K562 (cell line): ENCODE data around the gene SLC13A3. TPM values are rescaled to one million over a fixed set of nuclear protein-coding genes. Genes with fewer than 3 reads are reported as not detected.
A peak's percentile ranks its signal among the peaks of the same experiment; 100 is the strongest.

Source experiments
- ATF4 ChIP-seq: fragments of 450-650 bp; formaldehyde crosslinking; IDR thresholded peaks from 2 replicates; pipeline ENCODE4 v1.4.0; 2022; ENCODE audit warnings: mild to moderate bottlenecking, moderate library complexity
- BRCA1 ChIP-seq, 2 experiments: fragments of 450-650 bp in 1 of 2; sonication (generic) in 1 of 2; formaldehyde crosslinking in 1 of 2; IDR thresholded peaks; 2 replicates each; pipeline versions ENCODE4 v1.5.0 to v1.6.1; 2017 to 2020; ENCODE audit warnings: mild to moderate bottlenecking in 1 of 2, missing genetic modification reagents in 1 of 2
- CCNT2 ChIP-seq: IDR thresholded peaks from 2 replicates; pipeline ENCODE4 v1.6.1; 2011; ENCODE audit warnings: borderline replicate concordance, low read depth, mild to moderate bottlenecking, moderate library complexity, mixed read lengths, low read length; ENCODE audit not compliant: insufficient read length; ENCODE audit errors: extremely low read depth
- CHD1 ChIP-seq: fragments of 200-600 bp; sonication (generic); IDR thresholded peaks from one replicate; pipeline ENCODE4 v1.6.1; 2012; ENCODE audit warnings: mild to moderate bottlenecking, moderate library complexity, low read length, inconsistent platforms
- FOS ChIP-seq: IDR thresholded peaks from 3 replicates; pipeline ENCODE4 v1.6.1; 2011; ENCODE audit not compliant: insufficient read length; ENCODE audit errors: extremely low read depth
- GTF2E2 ChIP-seq: fragments of 200-800 bp; sonication (Bioruptor generic); IDR thresholded peaks from 2 replicates; pipeline ENCODE4 v1.6.1; 2016; ENCODE audit warnings: missing genetic modification characterization, missing compliant biosample characterization
- JUND ChIP-seq, 2 experiments: IDR thresholded peaks; 2 replicates in 1 of 2; 3 replicates in 1 of 2; pipeline ENCODE4 v1.6.1; 2011; ENCODE audit warnings: borderline replicate concordance in 2 of 2, low read depth in 2 of 2, low read length in 2 of 2, improper control_type of control experiment in 1 of 2, missing biosample characterization in 1 of 2, missing genetic modification characterization in 1 of 2, missing genetic modification reagents in 1 of 2
- MAFK ChIP-seq: IDR thresholded peaks from 2 replicates; pipeline ENCODE4 v1.6.1; 2011; ENCODE audit warnings: low read length, improper control_type of control experiment
- MEIS2 ChIP-seq: fragments of 450-650 bp; IDR thresholded peaks from 2 replicates; pipeline ENCODE4 v1.6.1; 2014; ENCODE audit warnings: mild to moderate bottlenecking; ENCODE audit not compliant: partially characterized antibody
- MTA3 ChIP-seq: fragments of 450-650 bp; formaldehyde crosslinking; IDR thresholded peaks from 2 replicates; pipeline ENCODE4 v1.6.1; 2017; ENCODE audit warnings: mild to moderate bottlenecking, borderline replicate concordance
- NFYB ChIP-seq: IDR thresholded peaks from 2 replicates; pipeline ENCODE4 v1.6.1; 2011; ENCODE audit warnings: mild to moderate bottlenecking, moderate library complexity; ENCODE audit not compliant: insufficient read length; ENCODE audit errors: extremely low read depth
- PBX2 ChIP-seq, 2 experiments: IDR thresholded peaks in 1 of 2; conservative IDR thresholded peaks in 1 of 2; 2 replicates each; pipeline ENCODE4 v1.6.1; 2016; ENCODE audit warnings: low read depth in 2 of 2, mild to moderate bottlenecking in 1 of 2, missing compliant biosample characterization in 1 of 2, missing genetic modification characterization in 1 of 2, moderate library complexity in 1 of 2
- POLR2G ChIP-seq: fragments of 200-400 bp; formaldehyde crosslinking; IDR thresholded peaks from 2 replicates; pipeline ENCODE4 v1.6.1; 2017; ENCODE audit warnings: low read depth, mild to moderate bottlenecking, antibody characterized with exemption, low read length, moderate library complexity
- POLR2H ChIP-seq: IDR thresholded peaks from 2 replicates; pipeline ENCODE4 v1.6.1; 2016; ENCODE audit warnings: missing genetic modification characterization, low read depth, mild to moderate bottlenecking, control low read depth, missing compliant biosample characterization, moderate library complexity
- POLR3G ChIP-seq: IDR thresholded peaks from 2 replicates; pipeline ENCODE4 v1.6.1; 2011; ENCODE audit not compliant: insufficient read length, insufficient replicate concordance; ENCODE audit errors: extremely low read depth
- SMAD3 ChIP-seq: fragments of 450-650 bp; formaldehyde crosslinking; conservative IDR thresholded peaks from 2 replicates; pipeline ENCODE4 v1.4.0; 2020; ENCODE audit warnings: mild to moderate bottlenecking
- TAF15 ChIP-seq: fragments of 200-400 bp; formaldehyde crosslinking; IDR thresholded peaks from 2 replicates; pipeline ENCODE4 v1.6.1; 2017; ENCODE audit warnings: mild to moderate bottlenecking, low read depth, low read length, moderate library complexity
- TOE1 ChIP-seq, 2 experiments: fragments of 450-650 bp in 1 of 2; sonication (generic) in 1 of 2; formaldehyde crosslinking in 1 of 2; IDR thresholded peaks; 2 replicates each; pipeline versions ENCODE4 v1.7.1 to v1.8.0; 2016 to 2022; ENCODE audit warnings: borderline replicate concordance in 2 of 2, mild to moderate bottlenecking in 2 of 2, antibody characterized with exemption in 1 of 2, inconsistent platforms in 1 of 2, low read depth in 1 of 2, missing genetic modification reagents in 1 of 2, moderate library complexity in 1 of 2
- ZBTB7A ChIP-seq: IDR thresholded peaks from 2 replicates; pipeline ENCODE4 v1.6.1; 2011; ENCODE audit warnings: low read depth, mild to moderate bottlenecking, low read length, moderate library complexity, borderline replicate concordance; ENCODE audit not compliant: control insufficient read depth
- ZNF143 ChIP-seq: sonication (generic); formaldehyde crosslinking; IDR thresholded peaks from 2 replicates; pipeline ENCODE4 v1.9.0; 2022; ENCODE audit warnings: mild to moderate bottlenecking, missing genetic modification reagents
- ZNF584 ChIP-seq: fragments of 200-800 bp; sonication (Bioruptor generic); IDR thresholded peaks from 2 replicates; pipeline ENCODE4 v1.6.1; 2016; ENCODE audit warnings: low read depth, mild to moderate bottlenecking, missing genetic modification characterization, missing compliant biosample characterization
- ZNF76 ChIP-seq: fragments of 250-450 bp; sonication (Bioruptor Pico); IDR thresholded peaks from 2 replicates; pipeline ENCODE4 v1.4.0; 2020; ENCODE audit warnings: mild to moderate bottlenecking, moderate library complexity, borderline replicate concordance
- polyA plus RNA-seq, 8 experiments: library from polyadenylated mRNA; depleted of rRNA in 4 of 8; stranded (reverse) in 5 of 8; unstranded in 3 of 8; fragments of >200 nt; fragmentation: Nextera tagmentation in 2 of 8; fragmentation: Illumina TruSeq in 1 of 8; extraction: Ambion mirVana in 2 of 8; extraction: Trizol in 1 of 8; gene quantifications; 2 replicates each; pipeline versions ENCODE4 v1.2.1 to v1.2.3, GENCODE V29; 2011 to 2014; ENCODE audit warnings: inconsistent platforms in 1 of 8, missing spikeins in 1 of 8
- total RNA-seq, 7 experiments: library from RNA; depleted of rRNA in 6 of 7; stranded (reverse); fragments of >200 nt in 6 of 7; fragmentation: Illumina TruSeq in 2 of 7; extraction: Trizol in 2 of 7; gene quantifications; 2 replicates each; pipeline versions ENCODE4 v1.2.1 to v1.2.3, GENCODE V29; 2011 to 2021; ENCODE audit warnings: low replicate concordance in 1 of 7
- TF ChIP-seq, protein P1 (sequence below): fragments of 250-450 bp; sonication (Bioruptor Pico); IDR thresholded peaks from 2 replicates; pipeline ENCODE4 v1.5.0; 2021

SLC13A3 gene
- total and polyA plus RNA-seq, 9 of the 15 experiments (the other 6 are each of a cell fraction or from before 2014, with no cell fraction given), result 5.5 to 16.4 (median 8.5) TPM

DNA sequence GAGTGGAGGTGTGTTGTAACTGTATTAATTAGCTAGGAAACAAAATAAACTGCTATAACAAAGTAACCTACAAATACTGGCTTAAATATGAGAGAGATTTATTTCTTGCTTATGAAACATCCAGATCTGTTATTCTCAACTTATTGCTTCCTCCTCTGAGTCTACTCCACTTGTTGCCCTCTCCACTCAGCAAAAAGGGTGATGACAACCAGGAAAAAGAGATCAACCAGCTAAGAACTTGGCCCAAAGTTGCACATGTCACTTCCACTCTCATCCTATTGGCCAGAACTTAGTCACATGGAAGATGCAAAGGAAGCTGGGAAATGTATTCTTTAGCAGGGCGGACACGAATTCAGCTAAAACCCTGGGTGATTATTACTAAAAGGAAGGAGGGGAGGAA is 43.2 kb upstream of the SLC13A3 start (continued):
- TF ChIP-seq TAF15 (no peak), ZNF76 (CRISPR knock-in tag) (no peak), JUND (IDR thresholded peaks at IDR 0.05; ENCODE audit: borderline replicate concordance, low read depth, low read length) (no peak), JUND (tag; IDR thresholded peaks at IDR 0.05; ENCODE audit: borderline replicate concordance, low read depth, low read length) (0 out of 3 replicates have a peak, but pooled peaks have one; percentile 14), FOS (peak; percentile 76), TOE1 (IDR thresholded peaks at IDR 0.05; ENCODE audit: borderline replicate concordance) (no peak), TOE1 (CRISPR knock-in tag; IDR thresholded peaks at IDR 0.05; ENCODE audit: borderline replicate concordance, low read depth) (no peak), CHD1 (no peak), NFYB (peak; percentile 100), POLR3G (no peak), ZBTB7A (no peak), MTA3 (no peak), SMAD3 (CRISPR knock-in tag) (no peak), GTF2E2 (tag) (no peak), MEIS2 (peak; percentile 76), MAFK (no peak), ZNF143 (CRISPR knock-in tag) (peak; percentile 76), CCNT2 (no peak), POLR2G (no peak), BRCA1 (IDR thresholded peaks at IDR 0.05) (no peak), BRCA1 (CRISPR knock-in tag; IDR thresholded peaks at IDR 0.05) (no peak), ATF4 (no peak), PBX2 (CRISPR knock-in tag; IDR thresholded peaks at IDR 0.05; ENCODE audit: low read depth) (no peak), PBX2 (tag; conservative IDR thresholded peaks at IDR 0.05; ENCODE audit: low read depth) (peak; percentile 71), POLR2H (tag) (no peak; the same call in 1 of the 2 replicates), ZNF584 (0 out of 2 replicates have a peak, but pooled peaks have one; percentile 58)
- TF ChIP-seq, protein P1, sequence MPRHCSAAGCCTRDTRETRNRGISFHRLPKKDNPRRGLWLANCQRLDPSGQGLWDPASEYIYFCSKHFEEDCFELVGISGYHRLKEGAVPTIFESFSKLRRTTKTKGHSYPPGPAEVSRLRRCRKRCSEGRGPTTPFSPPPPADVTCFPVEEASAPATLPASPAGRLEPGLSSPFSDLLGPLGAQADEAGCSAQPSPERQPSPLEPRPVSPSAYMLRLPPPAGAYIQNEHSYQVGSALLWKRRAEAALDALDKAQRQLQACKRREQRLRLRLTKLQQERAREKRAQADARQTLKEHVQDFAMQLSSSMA (CRISPR knock-in tag), result no peak
